HG03025 (cell line): ENCODE measurements around the gene MAST3.
"Not testable (repeated sequence)": the region's sequence is repeated elsewhere in the genome, so short reads cannot be mapped to it uniquely, and the experiment has no call there.

Experiments
- ATAC-seq: cut with Tn5 transposase; IDR thresholded peaks from one replicate; pipeline ENCODE4 v1.9.1; 2021; ENCODE audit warnings: mild to moderate bottlenecking, moderate library complexity; ENCODE audit not compliant: unreplicated experiment, low FRiP score

Gene MAST3

DNA sequence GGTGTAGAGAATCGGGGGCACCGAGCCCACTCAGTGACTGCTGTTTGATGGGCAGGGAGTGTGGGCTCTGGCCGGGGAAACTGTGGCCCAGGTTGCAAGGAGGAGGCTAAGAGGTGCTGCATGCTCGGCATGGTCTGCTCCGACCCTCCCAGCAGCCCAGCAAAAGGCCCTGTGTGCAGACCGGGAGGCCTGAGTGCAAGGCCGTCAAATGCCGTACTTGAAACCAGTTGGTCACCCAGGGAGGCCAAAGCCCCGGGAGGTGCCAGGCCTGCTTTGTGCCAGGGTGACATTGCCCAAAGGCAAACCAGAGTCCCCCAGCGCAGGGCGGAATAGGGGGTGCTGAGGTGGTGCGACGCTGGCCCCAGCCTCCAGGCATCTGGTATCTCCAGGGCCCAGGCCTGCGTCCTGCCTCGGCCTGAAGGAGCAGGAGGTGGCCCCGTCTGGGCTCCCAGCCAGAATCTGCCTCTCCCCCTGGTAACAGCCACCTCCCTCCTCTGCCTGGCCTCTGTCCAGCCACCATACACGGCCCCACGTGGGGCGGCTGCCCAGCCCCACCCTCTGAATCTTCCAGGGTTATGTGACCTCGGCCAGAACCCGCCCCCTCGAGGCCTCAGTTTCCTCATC, 59.4 kb downstream of the MAST3 start:
- ATAC-seq, result no peak

- ATAC-seq, result no peak
Observed at GRCh38 chr19:18157465-18158063, 60.0 kb downstream of the MAST3 start.

DNA sequence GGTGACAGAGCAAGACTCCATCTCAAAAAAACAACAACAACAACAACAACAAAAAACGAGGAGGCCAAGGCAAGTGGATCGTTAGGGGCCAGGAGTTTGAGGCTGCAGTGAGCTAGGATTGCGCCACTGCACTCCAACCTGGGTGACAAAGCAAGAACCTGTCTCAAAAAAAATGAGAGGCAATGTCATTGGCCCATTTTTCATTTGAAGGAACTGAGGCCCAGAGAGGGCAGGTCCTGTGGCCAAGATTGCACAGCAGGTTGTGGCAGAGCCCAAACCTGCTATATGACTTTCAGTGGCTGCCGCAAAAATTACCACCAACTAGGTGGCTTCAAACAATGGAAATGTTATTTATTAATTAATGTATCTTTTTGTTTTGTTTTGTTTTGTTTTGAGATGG, 60.9 kb downstream of the MAST3 start:
- no peak for ATAC-seq

DNA sequence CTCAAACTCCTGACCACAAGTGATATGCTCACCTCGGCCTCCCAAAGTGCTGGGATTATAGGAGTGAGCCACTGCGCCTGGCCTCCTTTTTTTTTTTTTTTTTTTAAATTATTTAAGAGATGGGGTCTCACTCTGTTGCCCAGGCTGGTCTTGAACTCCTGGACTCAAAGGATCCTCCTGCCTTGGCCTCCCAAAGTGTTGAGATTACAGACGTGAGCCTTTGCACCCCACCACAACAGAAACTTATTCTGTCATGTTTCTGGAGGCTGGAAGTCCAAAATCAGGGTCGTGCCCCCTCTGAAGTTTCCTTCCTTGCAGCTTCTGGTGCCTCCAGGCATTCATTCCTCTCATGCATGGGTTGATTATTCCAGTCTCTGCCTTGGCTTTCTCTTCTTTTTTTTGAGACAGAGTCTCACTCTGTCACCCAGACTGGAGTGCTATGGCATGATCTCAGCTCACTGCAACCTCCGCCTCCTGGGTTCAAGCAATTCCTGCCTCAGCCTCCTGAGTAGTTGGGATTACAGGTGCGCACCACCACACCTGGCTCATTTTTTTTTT, 61.6 kb downstream of the MAST3 start:
- not testable (repeated sequence) for ATAC-seq

GRCh38 chr19:18159810-18160209, 62.2 kb downstream of the MAST3 start:
- no peak for ATAC-seq

DNA sequence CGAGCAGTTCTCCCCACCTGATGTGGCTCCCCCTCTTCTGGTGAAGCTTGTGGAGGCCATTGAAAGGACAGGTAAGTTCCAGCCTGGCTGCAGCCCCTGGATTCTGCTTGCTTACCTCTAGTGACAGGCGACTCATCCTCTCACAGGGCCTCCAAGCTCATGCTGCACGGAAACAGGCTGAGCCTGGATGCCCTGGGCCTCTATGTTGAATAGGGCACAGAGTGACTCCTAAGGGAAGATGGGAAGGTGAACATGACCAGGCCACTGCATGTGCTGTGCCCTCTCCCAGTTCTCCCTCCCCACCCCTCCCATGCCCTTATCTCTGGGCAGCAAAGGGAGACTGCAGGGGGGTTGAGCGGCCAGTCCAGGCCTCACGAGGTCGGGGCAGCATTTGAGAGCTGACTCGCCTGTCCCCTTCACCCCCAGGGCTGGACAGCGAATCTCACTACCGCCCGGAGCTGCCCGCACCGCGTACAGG, 63.0 kb downstream of the MAST3 start:
- no peak for ATAC-seq

- peak; percentile 45 for ATAC-seq
Observed at GRCh38 chr19:18160971-18161635, 63.5 kb downstream of the MAST3 start.

GRCh38 chr19:18161636-18162002, 64.0 kb downstream of the MAST3 start:
- no peak for ATAC-seq

DNA sequence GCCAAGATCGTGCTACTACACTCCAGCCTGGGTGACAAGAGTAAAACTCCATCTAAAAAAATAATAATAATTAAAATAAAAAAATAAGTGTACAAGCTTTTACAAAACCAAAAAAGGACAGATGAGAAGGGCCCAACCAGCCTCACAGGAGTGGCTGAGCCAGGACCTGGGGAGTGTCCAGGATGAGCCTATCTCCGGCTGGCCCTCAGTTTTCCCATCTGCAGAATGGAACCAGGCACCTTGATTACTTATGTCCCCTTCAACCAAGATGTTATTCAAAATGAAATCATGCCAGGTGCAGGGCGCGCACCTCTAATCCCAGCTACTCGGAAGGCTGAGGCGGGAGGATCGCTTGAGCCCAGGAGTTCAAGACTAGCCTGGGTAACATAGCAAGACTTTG, 66.5 kb downstream of the MAST3 start:
- no peak for ATAC-seq

GRCh38 chr19:18165794-18166544, 68.4 kb downstream of the MAST3 start:
- no peak for ATAC-seq

GRCh38 chr19:18167011-18167410, 69.4 kb downstream of the MAST3 start:
- no peak for ATAC-seq

DNA sequence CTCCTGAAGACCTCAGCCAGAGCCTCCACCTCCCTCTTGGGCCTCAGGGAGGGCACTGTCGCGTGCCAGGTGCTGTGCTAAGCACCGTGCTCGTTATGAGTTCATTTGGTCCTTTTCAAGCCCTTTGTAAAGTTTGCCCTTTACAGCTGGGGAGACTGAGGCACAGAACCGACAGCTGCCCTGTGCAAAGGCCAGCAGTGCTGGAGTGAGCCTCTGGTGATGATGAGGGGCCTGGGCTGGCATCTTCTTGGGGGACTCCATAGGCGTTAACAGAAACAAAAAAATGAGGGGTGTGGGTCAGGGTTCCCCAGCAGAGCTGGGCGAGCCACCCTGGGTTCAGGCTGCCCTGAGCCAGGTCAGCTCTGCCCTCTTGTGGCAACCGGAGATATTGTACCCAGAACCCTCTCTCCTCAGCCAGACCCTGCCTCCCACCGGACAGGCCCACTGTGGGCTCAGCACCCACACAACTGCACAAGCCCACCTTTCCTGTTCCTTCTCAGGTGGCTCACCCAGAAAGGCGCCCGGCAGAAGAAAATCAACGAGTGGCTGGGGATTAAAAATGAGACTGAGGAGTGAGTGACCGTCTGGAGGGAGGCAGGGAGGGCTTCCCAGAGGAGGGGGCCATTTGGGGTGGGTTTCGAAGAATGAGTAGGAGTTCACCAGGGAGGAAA, 70.5 kb downstream of the MAST3 start:
- no peak for ATAC-seq

DNA sequence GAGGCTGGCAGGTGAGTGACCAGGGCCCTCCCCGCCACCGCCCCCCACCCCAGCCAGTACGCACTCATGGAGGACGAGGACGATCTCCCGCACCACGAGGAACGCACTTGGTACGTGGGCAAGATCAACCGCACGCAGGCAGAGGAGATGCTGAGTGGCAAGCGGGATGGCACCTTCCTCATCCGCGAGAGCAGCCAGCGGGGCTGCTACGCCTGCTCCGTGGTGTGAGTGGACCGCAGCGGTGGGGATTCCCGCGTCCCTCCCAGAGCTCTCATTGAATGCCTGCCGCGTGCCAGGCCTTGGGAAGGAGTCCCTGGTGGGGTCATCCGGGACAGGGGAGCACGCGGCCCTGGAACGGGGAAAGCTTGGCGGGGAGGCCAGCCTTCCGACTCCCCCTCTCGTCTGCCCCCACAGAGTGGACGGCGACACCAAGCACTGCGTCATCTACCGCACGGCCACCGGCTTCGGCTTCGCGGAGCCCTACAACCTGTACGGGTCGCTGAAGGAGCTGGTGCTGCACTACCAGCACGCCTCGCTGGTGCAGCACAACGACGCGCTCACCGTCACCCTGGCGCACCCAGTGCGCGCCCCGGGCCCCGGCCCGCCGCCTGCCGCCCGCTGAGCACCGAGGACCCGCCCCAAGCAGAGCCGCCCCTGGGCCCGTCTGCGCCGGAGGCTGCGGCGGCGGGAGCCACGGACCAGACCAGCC, 71.2 kb downstream of the MAST3 start:
- no peak for ATAC-seq

GRCh38 chr19:18170714-18171255, 73.2 kb downstream of the MAST3 start:
- no peak for ATAC-seq

- no peak for ATAC-seq
Observed at GRCh38 chr19:18171605-18172327, 74.2 kb downstream of the MAST3 start.

DNA sequence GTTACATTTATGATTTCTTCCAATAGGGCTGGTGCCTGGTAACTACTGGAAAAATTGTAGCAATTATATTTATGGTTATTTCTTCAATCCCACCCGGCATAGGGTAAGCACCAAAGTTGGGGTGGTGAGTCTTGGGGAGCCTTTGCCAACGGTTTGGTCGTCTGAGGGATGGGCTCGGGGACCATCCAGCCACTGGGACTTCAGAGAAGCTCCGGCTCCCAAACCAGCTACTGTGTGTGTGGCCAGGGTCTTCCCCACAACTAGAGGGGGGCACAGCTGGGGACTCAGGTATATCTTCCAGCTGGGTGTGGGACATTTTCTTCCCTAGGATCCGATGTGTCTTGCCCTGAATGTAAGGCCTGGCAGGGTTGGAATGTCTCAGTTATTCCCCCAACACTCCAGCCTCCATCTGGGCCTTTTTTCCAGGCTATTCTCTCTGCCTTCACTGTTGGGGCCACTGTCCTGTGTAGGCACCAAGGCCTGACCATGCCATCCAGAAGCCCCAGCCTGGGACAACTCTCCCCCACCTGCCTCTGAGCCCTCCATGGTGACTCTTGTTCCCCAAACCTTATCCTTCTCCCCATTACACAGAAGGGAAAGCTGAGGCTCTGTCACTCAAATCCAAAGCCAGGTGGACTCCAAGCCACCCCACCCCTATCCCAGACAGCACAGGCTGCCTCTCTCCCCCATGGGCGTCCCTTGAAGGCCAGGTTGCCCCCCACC, 74.9 kb downstream of the MAST3 start:
- no peak for ATAC-seq

- no peak for ATAC-seq
Observed at GRCh38 chr19:18173054-18173571, 75.5 kb downstream of the MAST3 start.
